Suprapubic skin (tissue), 4 donors: ENCODE data around the gene PLEKHD1. TPM values are rescaled to one million over a fixed set of nuclear protein-coding genes. Genes with fewer than 3 reads are reported as not detected.

Experiments
- DNase-seq, 2 donors: peaks; one replicate each; pipeline ENCODE4 v3.0.0-alpha.2; 2019; ENCODE audit warnings: low spot score in 2 of 2
- H3K27ac ChIP-seq: fragments of 200-600 bp; sonication (generic); one replicate; pipeline ENCODE4 v1.5.1; 2019
- H3K27me3 ChIP-seq: fragments of 200-600 bp; sonication (generic); one replicate; pipeline ENCODE4 v1.5.1; 2019
- H3K36me3 ChIP-seq: fragments of 200-600 bp; sonication (generic); one replicate; pipeline ENCODE4 v1.5.1; 2019
- H3K4me1 ChIP-seq: fragments of 200-600 bp; sonication (generic); one replicate; pipeline ENCODE4 v1.5.1; 2019
- H3K4me3 ChIP-seq: fragments of 200-600 bp; sonication (generic); one replicate; pipeline ENCODE4 v1.5.1; 2019; ENCODE audit warnings: mild to moderate bottlenecking
- H3K9me3 ChIP-seq: fragments of 200-600 bp; sonication (generic); one replicate; pipeline ENCODE4 v1.5.1; 2019
- EP300 ChIP-seq: sonication (generic); formaldehyde crosslinking; IDR thresholded peaks from one replicate; pipeline ENCODE4 v1.6.1; 2017; ENCODE audit warnings: antibody characterized with exemption
- POLR2A ChIP-seq, 2 donors: fragments of 450-650 bp; IDR thresholded peaks; one replicate each; pipeline ENCODE4 v1.6.1; 2017; ENCODE audit warnings: antibody characterized with exemption in 2 of 2, mild to moderate bottlenecking in 2 of 2, moderate library complexity in 2 of 2
- POLR2AphosphoS5 ChIP-seq, 3 donors: sonication (generic); formaldehyde crosslinking; IDR thresholded peaks; one replicate each; pipeline ENCODE4 v1.6.1; 2017; ENCODE audit warnings: antibody characterized with exemption in 3 of 3
- WGBS: methylation state at CpG from one replicate; pipeline ENCODE4 v1.1.5; 2018; 5-methylcytosine and 5-hydroxymethylcytosine counted together
- total RNA-seq, 4 donors: library from RNA; depleted of rRNA; stranded (reverse); fragments of >200 nt; gene quantifications; one replicate each; pipeline ENCODE4 v1.1.0, GENCODE V29; 2016
- TF ChIP-seq, protein P1 (sequence below), 2 donors: fragments of 200-600 bp in 1 of 2; fragments of 450-650 bp in 1 of 2; sonication (generic) in 1 of 2; IDR thresholded peaks; one replicate each; pipeline ENCODE4 v1.5.1; 2016 to 2019; ENCODE audit warnings: antibody characterized with exemption in 2 of 2, mild to moderate bottlenecking in 1 of 2, moderate library complexity in 1 of 2

Gene PLEKHD1
- total RNA-seq, 4 donors from 2014 or later = 1.2 to 3.5 (median 2.3) TPM

DNA sequence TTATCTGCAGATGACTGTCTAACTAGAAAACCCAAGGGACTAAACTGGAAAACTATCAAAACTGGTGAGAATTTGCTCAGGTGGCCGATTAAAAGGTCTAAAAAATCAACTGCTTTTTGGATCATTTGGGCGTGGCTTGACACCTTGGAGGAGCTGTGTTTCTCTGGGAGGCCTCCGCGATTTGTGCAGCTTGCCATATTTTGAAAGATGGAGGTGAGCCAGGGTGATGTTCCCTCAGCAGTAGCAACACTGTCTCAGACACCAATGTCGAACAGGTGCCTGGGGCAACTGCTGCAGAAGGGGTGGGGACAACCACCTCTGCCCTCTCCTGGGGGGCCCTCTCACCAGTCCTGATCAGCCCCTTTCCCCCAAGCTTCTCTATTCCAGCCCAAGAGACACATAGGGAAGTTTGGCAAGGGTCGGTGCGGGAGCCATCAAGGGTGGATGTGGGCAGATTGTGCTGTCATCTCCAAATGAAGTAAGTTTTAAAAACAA lies 86.4 kb downstream of the PLEKHD1 start:
- Histone ChIP-seq H3K4me3 (no peak overlapping the region), H3K9me3 (no peaks in the 10 kb centered on the region), H3K4me1 (peaks cover 34% of the 10 kb centered on the region), H3K36me3 (no peaks in the 10 kb centered on the region), H3K27me3 (peaks cover 90% of the 10 kb centered on the region), H3K27ac (no peak overlapping the region)
- 76% methylated on average over 7 of the region's 7 CpGs for whole genome bisulfite sequencing
- TF ChIP-seq EP300 (no peak), POLR2A (IDR thresholded peaks at IDR 0.05) (no peak), POLR2AphosphoS5 (IDR thresholded peaks at IDR 0.05) (no peak)
- TF ChIP-seq, protein P1, sequence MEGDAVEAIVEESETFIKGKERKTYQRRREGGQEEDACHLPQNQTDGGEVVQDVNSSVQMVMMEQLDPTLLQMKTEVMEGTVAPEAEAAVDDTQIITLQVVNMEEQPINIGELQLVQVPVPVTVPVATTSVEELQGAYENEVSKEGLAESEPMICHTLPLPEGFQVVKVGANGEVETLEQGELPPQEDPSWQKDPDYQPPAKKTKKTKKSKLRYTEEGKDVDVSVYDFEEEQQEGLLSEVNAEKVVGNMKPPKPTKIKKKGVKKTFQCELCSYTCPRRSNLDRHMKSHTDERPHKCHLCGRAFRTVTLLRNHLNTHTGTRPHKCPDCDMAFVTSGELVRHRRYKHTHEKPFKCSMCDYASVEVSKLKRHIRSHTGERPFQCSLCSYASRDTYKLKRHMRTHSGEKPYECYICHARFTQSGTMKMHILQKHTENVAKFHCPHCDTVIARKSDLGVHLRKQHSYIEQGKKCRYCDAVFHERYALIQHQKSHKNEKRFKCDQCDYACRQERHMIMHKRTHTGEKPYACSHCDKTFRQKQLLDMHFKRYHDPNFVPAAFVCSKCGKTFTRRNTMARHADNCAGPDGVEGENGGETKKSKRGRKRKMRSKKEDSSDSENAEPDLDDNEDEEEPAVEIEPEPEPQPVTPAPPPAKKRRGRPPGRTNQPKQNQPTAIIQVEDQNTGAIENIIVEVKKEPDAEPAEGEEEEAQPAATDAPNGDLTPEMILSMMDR (IDR thresholded peaks at IDR 0.05) = no peak
- no peak for DNase-seq

DNA sequence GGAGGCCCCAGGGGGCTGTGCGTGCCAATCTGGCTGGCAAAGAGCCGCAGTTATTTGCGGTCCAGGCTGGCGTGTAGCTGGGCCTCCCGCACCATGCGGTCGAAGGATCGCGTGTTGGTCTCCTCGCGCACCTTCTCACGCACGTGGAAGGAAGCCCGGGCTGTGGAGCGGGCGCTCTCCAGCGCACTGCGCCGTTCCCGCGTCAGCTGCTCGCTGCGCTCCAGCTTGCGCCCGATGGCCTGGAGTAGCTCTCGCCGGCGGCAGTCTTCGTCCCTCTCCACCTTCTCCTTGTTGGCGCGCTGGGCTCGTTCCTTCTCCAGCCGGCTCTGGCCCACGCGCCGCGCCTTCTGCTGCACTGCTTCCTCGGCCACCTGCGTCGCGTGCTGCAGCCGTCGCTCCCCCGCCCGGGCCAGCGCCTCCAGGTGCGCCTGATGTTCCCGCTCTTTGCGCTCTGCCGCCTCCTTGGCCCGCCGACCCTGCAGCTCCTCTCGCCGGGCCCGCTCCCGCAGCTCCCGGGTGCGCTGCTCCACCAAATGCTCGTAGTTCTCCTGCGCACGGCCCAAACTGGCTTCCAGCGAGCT lies 87.0 kb downstream of the PLEKHD1 start:
- Histone ChIP-seq H3K9me3 (no peaks in the 10 kb centered on the region), H3K4me3 (peak overlapping the region; percentile 55), H3K4me1 (peaks cover 34% of the 10 kb centered on the region), H3K27me3 (peaks cover 91% of the 10 kb centered on the region), H3K36me3 (no peaks in the 10 kb centered on the region), H3K27ac (no peak overlapping the region)
- no peak for TF ChIP-seq POLR2A (IDR thresholded peaks at IDR 0.05)
- TF ChIP-seq, protein P1 (IDR thresholded peaks at IDR 0.05) = no peak
- no peak for TF ChIP-seq POLR2AphosphoS5 (IDR thresholded peaks at IDR 0.05)
- TF ChIP-seq EP300 = no peak
- no peak for DNase-seq
- WGBS = 23% methylated on average over 21 of the region's 62 CpGs

DNA sequence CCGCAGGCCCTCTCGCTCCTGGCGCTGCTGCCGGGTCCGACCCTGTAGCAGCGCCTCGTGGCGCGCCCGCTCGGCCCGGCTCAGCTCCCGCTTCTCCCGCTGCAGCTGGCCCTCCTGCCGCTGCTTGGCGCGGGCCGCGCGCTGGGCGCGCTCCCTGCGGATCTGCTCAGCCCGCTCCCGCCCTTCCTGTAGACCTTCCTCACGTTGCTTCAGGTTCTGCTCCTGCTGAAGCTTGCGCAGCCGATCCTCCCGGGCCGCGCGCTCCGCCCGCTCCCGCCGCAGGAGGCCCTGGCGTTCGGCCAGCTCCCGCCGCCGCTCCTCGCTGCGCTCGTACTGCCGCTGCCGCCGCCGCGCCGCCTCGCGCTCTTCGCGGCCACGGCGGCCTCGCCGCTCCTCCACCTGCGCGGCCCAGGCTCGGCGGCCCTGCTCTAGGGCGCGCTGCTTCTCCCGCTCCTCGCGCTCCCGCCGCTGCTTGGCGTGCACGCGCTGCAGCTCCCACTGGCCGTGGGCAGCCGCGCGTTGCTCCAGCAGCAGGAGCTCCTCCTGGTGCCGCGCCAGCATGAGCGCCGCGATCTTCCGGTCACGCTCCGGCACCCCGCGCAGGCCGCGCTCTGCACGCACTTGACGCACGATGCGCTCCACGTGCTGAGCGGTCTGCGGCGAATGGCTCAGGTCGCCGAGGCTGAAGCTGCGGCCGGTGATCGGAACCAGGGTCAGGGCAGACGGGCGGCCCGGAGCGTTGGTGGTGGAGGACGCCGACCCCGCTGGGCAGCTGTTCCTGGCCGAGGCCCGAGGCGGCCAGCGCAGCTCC lies 87.7 kb downstream of the PLEKHD1 start:
- no peak for TF ChIP-seq POLR2AphosphoS5 (IDR thresholded peaks at IDR 0.05)
- TF ChIP-seq EP300 = no peak
- TF ChIP-seq POLR2A (IDR thresholded peaks at IDR 0.05) = no peak
- TF ChIP-seq, protein P1 (IDR thresholded peaks at IDR 0.05) = no peak
- Histone ChIP-seq H3K27me3 (peaks cover 93% of the 10 kb centered on the region), H3K36me3 (no peaks in the 10 kb centered on the region), H3K9me3 (no peaks in the 10 kb centered on the region), H3K27ac (no peak overlapping the region), H3K4me1 (peaks cover 34% of the 10 kb centered on the region), H3K4me3 (peak overlapping the region; percentile 55)
- no peak for DNase-seq
- WGBS = 21% methylated on average over 27 of the region's 112 CpGs

DNA sequence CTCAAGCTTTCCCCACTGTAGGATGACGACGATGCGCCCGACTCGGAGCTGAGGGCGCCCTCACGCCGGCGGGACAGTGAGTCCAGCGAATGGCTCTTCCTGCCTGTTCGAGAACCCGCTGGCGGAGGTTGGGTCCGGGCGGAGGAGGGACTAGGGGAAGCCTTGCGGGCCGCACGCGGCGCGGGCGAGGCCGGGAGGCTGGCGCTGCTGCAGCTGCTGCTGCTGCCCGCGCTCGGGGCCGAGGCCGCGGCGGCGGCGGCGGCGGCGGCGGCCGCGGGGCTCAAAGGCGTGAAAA lies 88.3 kb downstream of the PLEKHD1 start:
- Histone ChIP-seq H3K4me3 (peak overlapping the region; percentile 55), H3K4me1 (peaks cover 34% of the 10 kb centered on the region), H3K27me3 (peaks cover 88% of the 10 kb centered on the region), H3K9me3 (no peaks in the 10 kb centered on the region), H3K27ac (no peak overlapping the region), H3K36me3 (no peaks in the 10 kb centered on the region)
- DNase-seq = no peak
- TF ChIP-seq EP300 = no peak
- WGBS = no CpG with 5 or more reads among the region's 40 CpGs

DNA sequence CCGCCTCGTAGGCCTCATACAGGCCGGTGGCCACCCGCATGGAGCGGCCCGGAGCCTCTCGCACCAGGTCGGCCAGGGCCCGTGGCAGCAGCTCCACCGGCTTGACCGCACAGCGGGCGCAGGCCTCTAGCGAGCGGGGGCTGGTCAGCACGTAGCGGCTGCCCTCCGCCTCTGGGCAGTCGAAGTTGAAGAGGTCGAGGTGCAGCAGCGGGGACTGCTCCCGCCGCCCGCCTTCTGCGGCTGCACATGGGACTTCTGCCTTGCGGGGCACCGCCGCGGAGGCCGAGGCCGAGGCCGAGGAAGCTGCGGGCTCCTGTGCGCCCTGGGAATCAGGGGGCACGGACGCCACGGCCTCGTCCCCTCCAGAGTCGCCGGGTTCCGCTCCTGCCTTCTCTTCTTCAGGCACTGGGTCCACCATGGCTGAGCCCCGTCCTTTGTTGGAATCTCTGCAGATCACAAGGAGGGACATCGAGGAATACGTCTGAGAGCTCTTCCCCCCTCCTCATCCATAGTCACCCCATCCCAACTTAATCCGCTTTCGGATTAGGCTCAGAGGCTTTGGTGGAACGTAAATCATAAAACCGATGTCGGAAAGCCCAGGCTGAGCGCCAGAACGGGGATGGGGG lies 88.8 kb downstream of the PLEKHD1 start:
- Histone ChIP-seq H3K4me3 (peak overlapping the region; percentile 55), H3K27me3 (peaks cover 83% of the 10 kb centered on the region), H3K36me3 (no peaks in the 10 kb centered on the region), H3K9me3 (no peaks in the 10 kb centered on the region), H3K27ac (no peak overlapping the region), H3K4me1 (peaks cover 34% of the 10 kb centered on the region)
- whole genome bisulfite sequencing = 41% methylated on average over 26 of the region's 51 CpGs
- DNase-seq = no peak
- no peak for TF ChIP-seq EP300
- TF ChIP-seq, protein P1 (IDR thresholded peaks at IDR 0.05) = no peak
- no peak for TF ChIP-seq POLR2AphosphoS5 (IDR thresholded peaks at IDR 0.05)
- no peak for TF ChIP-seq POLR2A (IDR thresholded peaks at IDR 0.05)
